Prostate gland (tissue), 2 donors: Measurements from ENCODE around the gene KCP.

Source experiments
- CTCF ChIP-seq, 4 experiments: fragments of 200-600 bp in 2 of 4; fragments of 450-650 bp in 2 of 4; sonication (generic) in 2 of 4; IDR thresholded peaks; 1 replicate in 3 of 4; 2 replicates in 1 of 4; pipeline ENCODE4 v1.5.1; 2016 to 2019; ENCODE audit warnings: antibody characterized with exemption in 4 of 4, mild to moderate bottlenecking in 2 of 4, moderate library complexity in 2 of 4
- POLR2AphosphoS5 ChIP-seq: sonication (generic); formaldehyde crosslinking; IDR thresholded peaks from one replicate; pipeline ENCODE4 v1.6.1; 2017; ENCODE audit warnings: antibody characterized with exemption

- no peak for TF ChIP-seq CTCF (IDR thresholded peaks at IDR 0.05)
- TF ChIP-seq POLR2AphosphoS5, result no peak
Measured at GRCh38 chr7:128955981-128956380, 45.5 kb upstream of the KCP start.
